Measurements from ENCODE around the gene PXDC1. TPM values are rescaled to one million over a fixed set of nuclear protein-coding genes. Genes with fewer than 3 reads are reported as not detected.

PXDC1 gene
- total and polyA plus RNA-seq, 2 donors (not counting 3 experiments of a cell fraction or from before 2014, with no cell fraction given), result 60.9 to 121 TPM

DNA sequence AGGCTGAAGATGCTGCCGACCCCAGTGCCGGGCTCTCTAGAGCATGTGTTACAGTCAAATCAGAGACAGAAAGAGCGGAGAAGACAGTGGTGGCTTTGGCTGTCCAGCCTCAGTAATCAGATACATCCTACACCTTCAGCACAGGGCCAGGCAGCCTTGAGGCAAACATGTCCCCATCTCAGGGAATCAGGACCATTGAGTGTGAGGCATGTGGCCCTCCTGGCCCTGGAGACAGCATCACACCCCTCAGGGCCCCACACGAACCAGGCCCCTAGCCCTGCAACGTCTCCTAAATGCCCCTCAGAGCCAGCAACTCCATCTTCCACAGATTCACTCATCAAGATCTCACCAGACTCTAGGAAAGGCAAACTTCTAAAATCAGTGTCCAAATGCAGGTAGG, 24.5 kb downstream of the PXDC1 start:
- DNase-seq (ENCODE audit: low read depth, low spot score), result no peak
- Histone ChIP-seq H3K4me1 (ENCODE audit: control insufficient read depth, extremely low read depth, insufficient read depth, low read length) (peaks cover 2% of the 10 kb centered on the region), H2AFZ (ENCODE audit: low read depth, low read length) (no peak overlapping the region), H3K9me3 (replicated peaks; ENCODE audit: control insufficient read depth, insufficient read depth, low read length) (no peaks in the 10 kb centered on the region), H3K27ac (ENCODE audit: insufficient read depth, low read depth, low read length) (no peak overlapping the region), H3K79me2 (ENCODE audit: control insufficient read depth, insufficient read depth, low read length) (peaks cover 68% of the 10 kb centered on the region), H3K4me3 (replicated peaks in 1 of 3; ENCODE audit: insufficient read depth in 1 of 3, low read depth in 1 of 3, low read length in 3 of 3) (no peak overlapping the region), H3K36me3 (ENCODE audit: control insufficient read depth in 2 of 2, extremely low read depth in 1 of 2, insufficient read depth in 2 of 2, low read length in 2 of 2) (peaks cover 45 to 71% of the 10 kb centered on the region in 2 experiments), H3K9ac (replicated peaks; ENCODE audit: extremely low read depth, insufficient read depth, low read length) (no peak overlapping the region), H4K20me1 (replicated peaks; ENCODE audit: control insufficient read depth, extremely low read depth, insufficient read depth, low read length) (peaks cover 4% of the 10 kb centered on the region), H3K9me1 (replicated peaks; ENCODE audit: control insufficient read depth, extremely low read depth, insufficient read depth, low read length) (no peaks in the 10 kb centered on the region), H3K4me2 (ENCODE audit: insufficient read depth, low read length) (no peak overlapping the region), H3K27me3 (ENCODE audit: control insufficient read depth in 2 of 2, insufficient read depth in 2 of 2, low read length in 2 of 2) (no peaks in the 10 kb centered on the region)
- CTCF ChIA-PET, result no interaction called here
- no TSS peak for BruUV-seq (replicated peaks)
- FAIRE-seq, result no peak
- dilution Hi-C loops (cut with MboI; ENCODE audit: extremely low pct_ligation_motif_present, low sequenced_read_pairs), result no loop called here
- intact Hi-C loops (cut with micrococcal nuclease), result no loop called here
- no peak for TF ChIP-seq GATA2 (IDR thresholded peaks at IDR 0.05; ENCODE audit: insufficient read depth, insufficient read length, low read depth, low read length)
- TF ChIP-seq, protein P1, sequence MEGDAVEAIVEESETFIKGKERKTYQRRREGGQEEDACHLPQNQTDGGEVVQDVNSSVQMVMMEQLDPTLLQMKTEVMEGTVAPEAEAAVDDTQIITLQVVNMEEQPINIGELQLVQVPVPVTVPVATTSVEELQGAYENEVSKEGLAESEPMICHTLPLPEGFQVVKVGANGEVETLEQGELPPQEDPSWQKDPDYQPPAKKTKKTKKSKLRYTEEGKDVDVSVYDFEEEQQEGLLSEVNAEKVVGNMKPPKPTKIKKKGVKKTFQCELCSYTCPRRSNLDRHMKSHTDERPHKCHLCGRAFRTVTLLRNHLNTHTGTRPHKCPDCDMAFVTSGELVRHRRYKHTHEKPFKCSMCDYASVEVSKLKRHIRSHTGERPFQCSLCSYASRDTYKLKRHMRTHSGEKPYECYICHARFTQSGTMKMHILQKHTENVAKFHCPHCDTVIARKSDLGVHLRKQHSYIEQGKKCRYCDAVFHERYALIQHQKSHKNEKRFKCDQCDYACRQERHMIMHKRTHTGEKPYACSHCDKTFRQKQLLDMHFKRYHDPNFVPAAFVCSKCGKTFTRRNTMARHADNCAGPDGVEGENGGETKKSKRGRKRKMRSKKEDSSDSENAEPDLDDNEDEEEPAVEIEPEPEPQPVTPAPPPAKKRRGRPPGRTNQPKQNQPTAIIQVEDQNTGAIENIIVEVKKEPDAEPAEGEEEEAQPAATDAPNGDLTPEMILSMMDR (IDR thresholded peaks at IDR 0.05; ENCODE audit: extremely low read depth in 1 of 2, insufficient read depth in 1 of 2, low read depth in 1 of 2, low read length in 2 of 2), result no peak
- TF ChIP-seq POLR2A (IDR thresholded peaks at IDR 0.05; ENCODE audit: low read depth, low read length), result peak; percentile 26
- TF ChIP-seq JUN (IDR thresholded peaks at IDR 0.05; ENCODE audit: borderline replicate concordance, insufficient read depth, insufficient read length, low read depth), result no peak
- POLR2A ChIA-PET, result no interaction called here

DNA sequence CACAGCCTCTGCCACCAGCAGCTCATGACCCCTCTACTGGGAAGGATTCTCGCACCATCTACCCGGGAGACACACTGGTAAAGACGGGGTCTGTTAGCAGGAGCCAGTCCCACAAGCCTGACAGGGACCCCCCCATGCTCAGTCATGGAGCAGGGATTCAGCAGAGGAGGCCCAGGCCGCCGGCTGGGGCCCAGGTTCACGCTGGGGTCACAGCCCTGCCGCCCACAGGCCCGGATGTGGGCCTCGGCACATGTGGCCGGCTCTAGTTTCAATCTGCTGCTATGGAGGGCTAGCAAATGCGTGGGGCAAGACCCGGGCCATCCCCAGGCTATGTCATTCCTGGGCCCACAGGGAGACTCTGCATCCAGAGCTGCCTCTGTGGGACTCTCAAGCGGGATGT, 25.1 kb downstream of the PXDC1 start:
- Histone ChIP-seq H3K79me2 (ENCODE audit: control insufficient read depth, insufficient read depth, low read length) (peaks cover 61% of the 10 kb centered on the region), H3K9me1 (replicated peaks; ENCODE audit: control insufficient read depth, extremely low read depth, insufficient read depth, low read length) (no peaks in the 10 kb centered on the region), H2AFZ (ENCODE audit: low read depth, low read length) (no peak overlapping the region), H3K4me1 (ENCODE audit: control insufficient read depth, extremely low read depth, insufficient read depth, low read length) (no peaks in the 10 kb centered on the region), H3K4me2 (ENCODE audit: insufficient read depth, low read length) (no peak overlapping the region), H3K27me3 (ENCODE audit: control insufficient read depth in 2 of 2, insufficient read depth in 2 of 2, low read length in 2 of 2) (no peaks in the 10 kb centered on the region), H4K20me1 (replicated peaks; ENCODE audit: control insufficient read depth, extremely low read depth, insufficient read depth, low read length) (peaks cover 4% of the 10 kb centered on the region), H3K9ac (replicated peaks; ENCODE audit: extremely low read depth, insufficient read depth, low read length) (no peak overlapping the region), H3K9me3 (replicated peaks; ENCODE audit: control insufficient read depth, insufficient read depth, low read length) (no peaks in the 10 kb centered on the region), H3K36me3 (ENCODE audit: control insufficient read depth in 2 of 2, extremely low read depth in 1 of 2, insufficient read depth in 2 of 2, low read length in 2 of 2) (peaks cover 44 to 69% of the 10 kb centered on the region in 2 experiments), H3K4me3 (replicated peaks in 1 of 3; ENCODE audit: insufficient read depth in 1 of 3, low read depth in 1 of 3, low read length in 3 of 3) (no peak overlapping the region), H3K27ac (ENCODE audit: insufficient read depth, low read depth, low read length) (no peak overlapping the region)
- dilution Hi-C loops (cut with MboI; ENCODE audit: extremely low pct_ligation_motif_present, low sequenced_read_pairs) (no loop called here), intact Hi-C loops (cut with micrococcal nuclease) (no loop called here)
- DNase-seq (ENCODE audit: low read depth, low spot score) (no peak), FAIRE-seq (no peak)
- POLR2A ChIA-PET, result no interaction called here
- CTCF ChIA-PET, result no interaction called here
- no TSS peak for BruUV-seq (replicated peaks)
- TF ChIP-seq FOS (IDR thresholded peaks at IDR 0.05; ENCODE audit: borderline replicate concordance, insufficient read depth, low read length), result no peak
- TF ChIP-seq JUN (IDR thresholded peaks at IDR 0.05; ENCODE audit: borderline replicate concordance, insufficient read depth, insufficient read length, low read depth), result no peak
- no peak for TF ChIP-seq GATA2 (IDR thresholded peaks at IDR 0.05; ENCODE audit: insufficient read depth, insufficient read length, low read depth, low read length)
- TF ChIP-seq MYC (IDR thresholded peaks at IDR 0.05; ENCODE audit: low read depth, low read length), result no peak
- no peak for TF ChIP-seq POLR2A (IDR thresholded peaks at IDR 0.05; ENCODE audit: low read depth, low read length)
- no peak for TF ChIP-seq POLR2AphosphoS5 (IDR thresholded peaks at IDR 0.05; ENCODE audit: insufficient read depth, low read depth, low read length)
- TF ChIP-seq EZH2 (IDR thresholded peaks at IDR 0.05; ENCODE audit: borderline replicate concordance, low read depth, low read length, severe bottlenecking), result no peak
- TF ChIP-seq, protein P2, sequence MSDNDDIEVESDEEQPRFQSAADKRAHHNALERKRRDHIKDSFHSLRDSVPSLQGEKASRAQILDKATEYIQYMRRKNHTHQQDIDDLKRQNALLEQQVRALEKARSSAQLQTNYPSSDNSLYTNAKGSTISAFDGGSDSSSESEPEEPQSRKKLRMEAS (IDR thresholded peaks at IDR 0.05; ENCODE audit: insufficient read depth, insufficient read length), result no peak
- TF ChIP-seq, protein P1 (IDR thresholded peaks at IDR 0.05; ENCODE audit: extremely low read depth in 1 of 2, insufficient read depth in 1 of 2, low read depth in 1 of 2, low read length in 2 of 2), result no peak

All from endothelial cell of umbilical vein (primary cell).